GM19239 (cell line): Measurements from ENCODE around the gene APOB.

ENCODE experiments used
- DNase-seq: peaks from one replicate; pipeline ENCODE4 v3.0.0; 2011; ENCODE audit warnings: low spot score; ENCODE audit not compliant: insufficient read length
- FAIRE-seq: peaks from 2 replicates; lab custom pipeline; 2011; peaks lifted over from hg19 to GRCh38; lab: Jason Lieb, UNC

APOB gene, protein sequence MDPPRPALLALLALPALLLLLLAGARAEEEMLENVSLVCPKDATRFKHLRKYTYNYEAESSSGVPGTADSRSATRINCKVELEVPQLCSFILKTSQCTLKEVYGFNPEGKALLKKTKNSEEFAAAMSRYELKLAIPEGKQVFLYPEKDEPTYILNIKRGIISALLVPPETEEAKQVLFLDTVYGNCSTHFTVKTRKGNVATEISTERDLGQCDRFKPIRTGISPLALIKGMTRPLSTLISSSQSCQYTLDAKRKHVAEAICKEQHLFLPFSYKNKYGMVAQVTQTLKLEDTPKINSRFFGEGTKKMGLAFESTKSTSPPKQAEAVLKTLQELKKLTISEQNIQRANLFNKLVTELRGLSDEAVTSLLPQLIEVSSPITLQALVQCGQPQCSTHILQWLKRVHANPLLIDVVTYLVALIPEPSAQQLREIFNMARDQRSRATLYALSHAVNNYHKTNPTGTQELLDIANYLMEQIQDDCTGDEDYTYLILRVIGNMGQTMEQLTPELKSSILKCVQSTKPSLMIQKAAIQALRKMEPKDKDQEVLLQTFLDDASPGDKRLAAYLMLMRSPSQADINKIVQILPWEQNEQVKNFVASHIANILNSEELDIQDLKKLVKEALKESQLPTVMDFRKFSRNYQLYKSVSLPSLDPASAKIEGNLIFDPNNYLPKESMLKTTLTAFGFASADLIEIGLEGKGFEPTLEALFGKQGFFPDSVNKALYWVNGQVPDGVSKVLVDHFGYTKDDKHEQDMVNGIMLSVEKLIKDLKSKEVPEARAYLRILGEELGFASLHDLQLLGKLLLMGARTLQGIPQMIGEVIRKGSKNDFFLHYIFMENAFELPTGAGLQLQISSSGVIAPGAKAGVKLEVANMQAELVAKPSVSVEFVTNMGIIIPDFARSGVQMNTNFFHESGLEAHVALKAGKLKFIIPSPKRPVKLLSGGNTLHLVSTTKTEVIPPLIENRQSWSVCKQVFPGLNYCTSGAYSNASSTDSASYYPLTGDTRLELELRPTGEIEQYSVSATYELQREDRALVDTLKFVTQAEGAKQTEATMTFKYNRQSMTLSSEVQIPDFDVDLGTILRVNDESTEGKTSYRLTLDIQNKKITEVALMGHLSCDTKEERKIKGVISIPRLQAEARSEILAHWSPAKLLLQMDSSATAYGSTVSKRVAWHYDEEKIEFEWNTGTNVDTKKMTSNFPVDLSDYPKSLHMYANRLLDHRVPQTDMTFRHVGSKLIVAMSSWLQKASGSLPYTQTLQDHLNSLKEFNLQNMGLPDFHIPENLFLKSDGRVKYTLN (N-terminal part only)

DNA sequence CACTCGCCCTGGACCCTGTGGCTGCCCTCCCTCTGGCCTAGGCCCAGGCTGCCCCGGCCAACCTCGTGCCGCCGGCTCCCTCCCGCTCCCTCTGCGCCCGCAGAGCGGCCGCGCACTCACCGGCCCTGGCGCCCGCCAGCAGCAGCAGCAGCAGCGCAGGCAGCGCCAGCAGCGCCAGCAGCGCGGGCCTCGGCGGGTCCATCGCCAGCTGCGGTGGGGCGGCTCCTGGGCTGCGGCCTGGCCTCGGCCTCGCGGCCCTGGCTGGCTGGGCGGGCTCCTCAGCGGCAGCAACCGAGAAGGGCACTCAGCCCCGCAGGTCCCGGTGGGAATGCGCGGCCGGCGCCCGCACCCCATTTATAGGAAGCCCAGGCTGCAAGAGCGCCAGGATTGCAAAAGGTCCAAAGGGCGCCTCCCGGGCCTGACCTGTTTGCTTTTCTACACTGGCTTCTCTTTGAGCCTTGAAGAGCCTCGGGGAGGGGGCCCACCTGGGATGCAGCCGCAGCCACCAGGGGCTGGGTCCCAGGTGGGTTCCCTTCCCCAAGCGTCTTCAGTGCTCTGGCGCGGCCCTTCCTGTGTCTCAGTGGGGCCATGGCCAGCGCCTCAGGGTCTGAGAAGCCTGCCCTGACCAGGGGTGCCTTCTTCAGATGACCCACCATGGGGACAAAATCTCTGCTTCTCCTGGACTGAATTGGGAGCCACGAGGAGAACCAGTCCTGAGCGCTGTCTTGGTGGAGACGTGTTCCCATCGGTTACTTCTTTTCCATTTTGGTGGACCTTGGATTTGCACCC is at the start of gene APOB:
APOB (minus strand) TSS at position 330 of the 789 bp plus-strand sequence; CDS start at position 202, 128 bp downstream.
- FAIRE-seq (no peak), DNase-seq (no peak)

DNA sequence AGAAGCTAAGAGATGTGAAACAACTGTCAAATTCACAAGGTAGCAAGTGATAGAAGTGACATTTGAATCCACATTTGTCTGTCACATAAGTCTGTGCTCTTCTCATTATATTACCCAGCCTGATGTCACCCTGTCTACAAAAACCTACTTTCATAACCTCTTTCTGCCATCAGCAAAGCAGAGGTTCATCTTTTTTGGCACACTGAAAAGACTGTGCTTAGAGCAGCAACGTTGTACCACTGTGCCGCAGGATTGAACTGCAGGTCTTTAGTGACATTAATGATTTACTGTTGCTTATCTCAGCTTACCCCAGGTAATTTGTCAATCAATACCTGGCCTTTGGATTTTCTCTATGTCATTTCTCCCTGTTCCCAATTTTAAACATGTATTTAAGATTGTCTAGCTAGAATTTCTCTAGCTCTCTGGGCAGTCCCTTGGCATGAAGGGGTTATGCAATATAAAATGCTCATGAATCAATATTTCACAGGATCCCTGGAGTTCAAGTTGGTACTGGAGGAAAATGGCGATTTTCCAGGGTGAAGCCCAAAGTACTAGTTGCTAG is 48.5 kb upstream of the APOB start:
- DNase-seq: no peak
- no peak for FAIRE-seq

DNA sequence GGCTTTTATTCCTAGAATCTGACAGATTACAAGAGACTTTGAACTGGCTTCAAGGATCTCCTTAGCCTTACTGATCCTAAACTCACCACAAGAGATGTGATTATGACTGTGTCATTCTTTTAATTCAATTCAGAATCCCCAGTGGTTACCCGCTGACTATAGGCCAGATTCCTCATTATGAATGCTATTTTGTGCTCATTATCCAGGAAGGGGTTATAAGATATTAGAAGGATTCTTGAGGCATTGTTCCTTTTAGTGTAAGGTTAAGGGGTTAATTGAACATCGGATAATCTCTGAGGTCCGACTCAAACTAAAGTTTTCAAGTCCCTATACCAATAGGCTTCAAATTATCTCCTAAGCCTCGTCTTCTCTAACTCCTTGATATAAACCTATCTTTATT is 40.5 kb upstream of the APOB start:
- FAIRE-seq: no peak

DNA sequence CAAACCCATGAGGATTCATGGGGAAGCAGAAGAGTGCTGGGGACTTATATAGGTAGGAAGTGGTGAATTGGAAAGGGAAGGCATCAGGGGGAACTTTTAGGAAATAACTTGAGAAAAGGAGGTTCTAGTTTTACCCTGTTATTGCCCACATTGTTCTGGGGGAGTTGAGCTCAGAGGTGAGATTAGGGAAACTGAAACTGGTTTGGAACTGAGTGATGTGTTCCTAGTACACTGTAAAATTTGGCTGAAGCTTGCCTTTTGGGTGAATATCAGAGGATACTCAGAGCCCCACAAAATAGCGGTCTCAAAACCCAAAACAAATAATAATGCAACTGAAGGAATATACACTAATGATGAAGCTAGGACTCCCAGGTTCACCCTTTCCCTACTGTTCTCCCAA is 39.6 kb upstream of the APOB start:
- FAIRE-seq: no peak

More for the DNA sequence above, 40.5 kb upstream of the APOB start:
- no peak for DNase-seq

DNA sequence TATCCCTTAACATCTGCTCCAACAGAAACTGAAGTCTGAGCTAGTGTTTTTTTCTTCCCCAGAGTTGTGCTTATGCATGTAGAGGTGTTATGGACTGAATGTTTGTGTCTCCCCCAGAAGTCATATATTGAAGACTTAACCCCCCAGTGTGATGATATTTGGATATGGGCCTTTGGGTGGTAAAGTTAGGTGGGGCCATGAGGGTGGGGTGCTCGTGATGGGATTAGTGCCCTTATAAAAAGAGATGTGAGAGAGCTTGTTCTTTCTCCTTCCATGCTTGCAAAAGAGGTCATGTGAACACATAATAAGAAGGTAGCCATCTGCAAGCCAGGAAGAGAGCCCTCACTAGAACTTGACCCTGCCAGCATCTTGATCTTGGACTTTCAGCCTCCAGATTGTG is 34.4 kb upstream of the APOB start:
- DNase-seq (no peak), FAIRE-seq (no peak)

More for the DNA sequence above, 39.6 kb upstream of the APOB start:
- no peak for DNase-seq

DNA sequence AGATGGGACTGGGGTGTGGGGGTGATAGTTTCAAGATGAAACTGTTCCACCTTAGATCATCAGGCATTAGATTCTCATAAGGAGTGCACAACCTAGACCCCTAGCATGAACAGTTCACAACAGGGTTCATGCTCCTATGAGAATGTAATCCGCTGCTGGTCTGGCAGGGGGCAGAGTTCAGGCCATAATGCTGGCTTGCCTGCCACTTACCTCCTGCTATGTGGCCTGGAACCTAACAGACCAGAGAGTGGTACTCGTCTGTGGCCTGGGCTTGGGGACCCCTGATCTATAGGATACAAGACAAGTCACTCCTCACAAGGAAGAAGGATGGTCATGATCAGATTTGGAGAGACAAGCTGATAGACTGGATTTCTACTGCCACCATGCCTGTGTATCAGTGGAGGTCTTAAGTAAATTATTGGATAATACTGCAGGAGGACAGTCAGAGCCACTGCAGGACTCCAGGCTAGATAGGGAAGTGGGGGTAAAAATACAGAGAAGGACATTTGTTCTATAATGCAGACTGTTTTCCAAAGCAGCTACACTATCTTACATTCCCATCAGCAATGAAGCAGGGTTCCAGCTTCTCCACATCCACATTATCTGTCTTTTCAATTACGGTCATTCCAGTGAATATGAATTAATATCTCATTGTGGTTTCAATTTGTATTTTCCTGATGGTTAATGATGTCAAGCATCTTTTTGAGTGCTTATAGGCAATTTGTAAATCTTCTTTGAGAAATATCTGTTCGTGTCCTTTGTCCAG is 28.8 kb upstream of the APOB start:
- FAIRE-seq (no peak), DNase-seq (no peak)

DNA sequence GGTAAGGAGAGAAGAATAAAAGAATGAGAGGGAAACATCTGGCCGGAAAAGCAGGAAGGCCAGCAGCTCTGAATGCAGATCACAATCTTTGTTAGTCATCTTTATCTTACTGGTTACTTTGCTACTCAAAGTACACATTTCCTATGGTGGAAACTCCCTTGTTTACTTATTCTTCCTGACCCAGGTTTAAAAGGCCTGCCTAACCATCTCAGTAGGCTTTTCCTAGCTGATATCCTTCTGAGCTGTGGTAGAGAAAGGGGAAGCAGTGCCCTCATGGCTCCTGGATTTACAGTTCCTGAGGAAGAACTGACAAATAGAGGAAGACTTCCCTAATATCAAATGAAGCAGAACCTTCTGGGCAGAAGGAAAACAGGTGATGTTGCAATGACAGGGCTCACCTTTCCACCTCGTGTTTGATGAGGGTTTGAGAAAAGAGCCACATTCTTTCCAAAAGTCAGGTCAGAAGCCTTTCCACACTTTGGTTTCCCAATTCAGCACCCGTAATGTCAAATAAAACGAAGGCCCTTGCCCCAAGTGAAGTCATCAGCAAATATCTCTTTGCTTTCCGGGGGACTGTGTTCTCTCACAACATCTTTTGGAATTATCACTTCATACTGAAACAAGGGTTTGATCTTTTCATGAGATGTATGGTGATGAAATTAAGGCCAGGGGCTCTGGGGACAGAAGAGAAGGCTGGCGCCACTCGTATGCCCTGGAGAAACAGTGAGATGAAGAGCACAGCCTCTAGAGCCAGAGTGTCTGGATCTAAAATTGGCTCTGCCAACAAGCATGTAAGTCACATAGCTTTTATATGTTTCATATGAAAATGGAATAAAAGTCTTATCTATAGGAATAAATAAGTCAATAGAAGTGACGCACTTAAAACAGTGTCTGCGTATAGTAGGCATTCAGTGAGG is 26.7 kb upstream of the APOB start:
- DNase-seq (no peak), FAIRE-seq (no peak)

DNA sequence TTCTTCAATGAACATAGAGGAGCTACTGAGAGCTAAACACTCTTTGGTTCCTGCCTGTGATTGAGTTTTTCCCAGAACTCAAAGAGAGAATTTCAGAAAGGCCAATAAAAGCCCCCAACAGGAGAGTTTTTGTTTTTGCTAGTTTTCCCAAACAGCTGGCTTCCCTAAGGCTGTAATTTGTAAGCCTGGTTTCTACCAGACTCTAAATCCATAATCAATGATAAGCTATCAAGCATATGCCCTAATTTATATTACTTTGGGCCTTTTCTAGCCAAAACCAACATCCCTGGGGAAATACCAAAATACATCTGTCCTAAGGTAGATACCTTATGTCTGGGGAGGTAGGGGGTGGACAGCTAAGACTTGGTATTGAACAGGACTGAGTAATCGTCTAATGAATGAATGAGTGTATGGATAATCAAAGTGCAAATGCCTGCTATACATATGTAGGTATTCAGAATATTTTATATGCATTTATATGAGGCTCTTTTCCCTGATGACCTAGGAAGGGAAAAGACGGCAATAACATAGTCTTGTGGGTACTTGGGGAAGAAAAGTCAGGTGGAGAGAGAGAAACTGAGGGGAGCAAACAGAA is 26.0 kb upstream of the APOB start:
- no peak for DNase-seq
- FAIRE-seq: no peak

DNA sequence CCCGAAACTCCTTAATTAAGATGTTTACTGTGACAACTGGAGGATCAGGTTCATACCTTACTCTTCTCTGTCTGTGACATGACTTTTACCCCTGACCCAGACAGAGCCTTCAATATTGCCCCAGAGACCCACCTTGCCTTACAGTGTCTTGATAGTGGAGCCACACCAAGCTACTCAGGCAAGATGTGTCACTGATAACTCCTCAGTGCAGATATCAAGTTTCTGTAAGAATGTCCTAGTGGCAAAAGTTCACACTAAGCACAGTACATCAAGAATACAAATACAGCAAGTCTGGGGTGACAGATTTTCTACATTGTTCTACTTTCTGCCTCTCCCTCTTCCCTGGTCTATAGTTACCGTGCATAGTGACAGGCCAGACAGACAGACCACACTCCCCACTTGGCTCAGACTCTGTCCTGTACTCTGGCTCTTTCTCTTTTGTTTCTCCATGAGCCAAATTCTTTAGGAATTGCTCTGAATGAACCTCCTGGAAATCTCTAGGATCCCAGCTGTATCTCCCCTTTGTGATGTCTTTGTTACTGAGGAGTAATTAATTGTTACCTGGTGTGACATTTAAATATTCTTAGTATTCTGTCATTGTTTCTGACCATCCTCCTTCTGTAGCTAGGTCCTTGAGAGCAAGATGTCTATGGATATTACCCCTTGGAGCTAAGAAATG is 24.1 kb upstream of the APOB start:
- DNase-seq (no peak), FAIRE-seq (no peak)

DNA sequence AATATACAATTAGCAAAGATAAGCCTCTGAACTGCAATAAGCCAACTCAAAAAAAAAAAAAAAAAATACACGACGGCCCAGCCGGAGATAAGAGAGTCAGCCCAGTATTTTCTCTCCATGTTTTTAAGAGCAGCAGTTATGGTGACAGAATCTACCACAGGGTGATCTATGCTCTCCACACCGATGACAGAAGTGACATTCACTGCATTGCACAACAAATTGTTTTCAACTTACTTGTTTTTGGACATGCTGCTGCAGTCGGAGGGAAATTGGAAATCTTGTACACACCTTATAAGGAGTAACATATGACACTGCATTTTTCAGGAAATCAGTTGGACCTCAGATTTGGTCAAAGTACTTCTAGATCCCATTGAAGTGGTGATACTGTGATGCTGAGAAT is 23.3 kb upstream of the APOB start:
- DNase-seq (no peak), FAIRE-seq (no peak)

DNA sequence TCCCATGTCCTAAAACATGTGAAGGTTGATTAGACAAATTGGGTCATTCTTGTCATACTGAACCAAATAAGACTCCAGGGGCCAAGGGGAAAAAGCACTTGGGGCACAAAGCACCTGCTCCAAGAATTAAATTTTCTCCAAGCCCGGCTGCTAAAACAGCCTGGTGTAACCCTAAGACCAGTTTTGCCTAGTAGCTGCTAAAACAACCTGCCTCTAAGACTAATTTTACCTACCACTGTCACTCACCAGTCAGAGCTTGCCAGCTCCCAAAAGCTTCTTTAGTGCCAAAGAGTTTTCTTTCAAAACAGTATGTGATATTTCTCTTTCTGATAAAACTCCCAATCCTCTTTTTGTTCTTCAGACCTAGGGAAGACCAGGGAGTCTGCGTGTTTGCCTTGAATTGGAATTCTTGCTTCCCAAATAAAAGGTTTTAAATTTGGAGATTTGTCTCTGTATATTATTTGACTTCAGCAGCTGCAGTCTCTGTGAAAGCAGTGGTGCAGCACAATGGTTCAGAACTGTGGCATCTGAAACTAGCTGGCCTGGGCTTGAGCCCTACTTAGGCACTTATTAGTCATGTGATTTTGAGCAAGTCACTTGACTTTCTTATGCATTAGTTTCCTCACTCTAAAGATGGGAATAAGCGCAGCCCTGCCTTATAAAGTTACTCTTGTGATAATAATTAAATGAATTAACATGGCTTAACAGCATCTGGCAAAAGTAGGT is 16.2 kb upstream of the APOB start:
- DNase-seq (no peak), FAIRE-seq (no peak)

DNA sequence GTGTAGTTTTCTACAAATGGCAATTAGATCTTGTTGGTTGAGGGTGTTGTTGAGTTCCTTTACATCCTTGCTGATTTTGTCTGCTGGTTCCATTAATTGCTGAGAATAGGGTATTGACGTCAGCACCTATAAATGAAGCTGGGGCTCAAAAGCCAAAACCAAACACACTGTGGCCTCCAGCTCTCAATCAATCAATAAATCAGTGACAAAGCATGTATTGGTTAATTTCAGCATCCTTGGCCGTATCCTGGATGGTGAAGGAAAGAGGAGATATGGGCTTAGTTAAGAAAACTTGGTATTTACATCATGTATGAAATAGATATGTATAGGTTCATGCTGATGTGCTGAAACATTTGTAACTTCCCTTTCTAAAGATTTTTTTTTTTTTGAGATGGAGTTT is 13.2 kb upstream of the APOB start:
- DNase-seq (no peak), FAIRE-seq (no peak)

DNA sequence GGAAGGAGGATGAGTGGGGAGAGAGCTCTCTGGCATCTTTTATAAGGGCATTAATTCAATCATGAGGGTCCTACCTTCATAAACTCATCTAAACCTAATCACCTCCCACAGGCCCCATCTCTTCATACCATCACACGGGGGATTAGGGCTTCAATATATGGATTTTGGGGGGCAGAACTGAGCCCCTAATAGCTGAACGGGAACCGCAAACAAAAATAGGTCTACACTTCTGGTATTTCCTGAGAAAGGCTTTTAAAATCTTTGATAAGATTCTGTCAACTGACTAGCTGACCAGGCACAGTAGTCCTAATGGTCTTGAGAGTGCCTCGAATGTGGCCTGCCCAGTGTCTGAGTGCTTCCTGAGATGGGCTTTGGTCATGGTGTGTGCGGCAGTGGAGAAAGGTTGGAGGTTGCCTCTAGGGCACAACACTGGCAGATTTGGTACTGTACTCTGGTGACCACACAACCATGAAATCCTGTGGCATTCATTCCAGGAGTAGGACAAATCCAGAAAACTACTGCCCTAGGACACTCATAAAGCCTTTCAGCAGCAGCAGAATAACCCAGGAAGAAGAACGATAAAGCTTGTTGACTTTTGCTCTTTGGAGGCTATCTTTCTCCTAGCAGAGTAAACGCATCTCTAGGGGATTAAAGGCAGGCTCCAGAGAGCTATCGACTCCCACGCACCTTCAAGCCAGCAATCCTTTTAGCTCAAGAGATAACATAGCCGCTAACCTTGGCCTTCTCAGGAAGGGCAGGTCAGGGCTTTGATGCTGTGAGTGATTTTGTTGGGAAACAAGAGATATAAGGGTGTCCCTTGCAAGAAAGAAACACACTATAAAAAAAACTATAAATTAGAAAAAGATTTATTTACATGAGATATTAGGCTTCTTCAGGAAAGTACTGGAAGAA is 12.3 kb upstream of the APOB start:
- FAIRE-seq (no peak), DNase-seq (no peak)

DNA sequence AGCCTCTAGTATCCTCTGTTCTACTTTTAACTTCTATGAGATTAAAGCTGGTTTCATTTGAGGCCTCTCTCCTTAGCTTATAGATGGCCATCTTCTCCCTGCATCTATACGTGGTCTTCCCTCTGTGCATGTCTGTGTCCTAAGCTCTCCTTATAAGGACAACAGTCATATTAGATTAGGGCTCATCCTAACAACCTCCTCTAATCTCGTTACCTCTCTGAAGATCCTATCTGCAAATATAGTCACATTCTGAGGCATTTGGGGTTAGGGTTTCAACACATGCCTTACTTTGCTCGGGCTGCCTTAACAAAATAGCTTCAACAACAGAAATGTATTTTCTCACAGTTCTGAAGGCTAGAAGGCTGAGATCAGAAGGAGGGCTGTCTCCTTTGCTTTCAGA is 11.6 kb upstream of the APOB start:
- no peak for FAIRE-seq
- DNase-seq: no peak

DNA sequence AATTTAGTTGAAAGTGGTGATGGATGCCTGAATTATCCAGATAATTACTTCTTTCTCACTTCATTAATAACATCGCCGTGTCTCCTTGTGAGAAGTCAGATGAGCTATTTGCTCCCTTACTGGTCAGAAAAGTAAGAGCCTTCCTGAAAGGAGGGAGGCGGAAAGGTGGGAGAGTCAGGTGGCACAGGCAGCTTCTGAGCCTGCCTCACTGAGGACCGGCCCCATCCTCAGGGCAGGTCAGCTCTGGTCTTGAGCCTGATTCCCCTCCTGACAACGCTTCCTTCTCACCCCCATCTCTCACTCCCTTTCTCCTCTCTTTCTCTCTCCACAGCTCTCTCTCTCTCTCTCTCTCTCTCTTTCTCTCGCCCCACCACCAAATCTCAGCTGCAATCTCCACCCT is 10.1 kb upstream of the APOB start:
- no peak for FAIRE-seq

More for the DNA sequence above, 10.1 kb upstream of the APOB start:
- DNase-seq: no peak
